ENCODE results near the gene CCDC127.
"Not testable (repeated sequence)": the region's sequence is repeated elsewhere in the genome, so short reads cannot be mapped to it uniquely, and the experiment has no call there.

CCDC127 gene

GRCh38 chr5:230711-231110 is 12.8 kb upstream of the CCDC127 start:
- Histone ChIP-seq H3K4me1 (ENCODE audit: control insufficient read depth, insufficient read depth, low read length) (no peaks in the 10 kb centered on the region), H3K9me3 (ENCODE audit: control insufficient read depth, low read length) (no peaks in the 10 kb centered on the region), H3K4me3 (ENCODE audit: low read length) (no peak overlapping the region), H3K27me3 (replicated peaks; ENCODE audit: control insufficient read depth, insufficient read depth, low read length) (no peaks in the 10 kb centered on the region), H3K9ac (ENCODE audit: low read length) (no peak overlapping the region), H3K36me3 (ENCODE audit: control insufficient read depth, insufficient read depth, low read length, severe bottlenecking) (peaks cover 92% of the 10 kb centered on the region)
- no peak for DNase-seq (ENCODE audit: low read depth)

- Histone ChIP-seq H3K27me3 (replicated peaks; ENCODE audit: control insufficient read depth, insufficient read depth, low read length) (no peaks in the 10 kb centered on the region), H3K36me3 (ENCODE audit: control insufficient read depth, insufficient read depth, low read length, severe bottlenecking) (peaks cover 94% of the 10 kb centered on the region), H3K4me3 (ENCODE audit: low read length) (no peak overlapping the region), H3K4me1 (ENCODE audit: control insufficient read depth, insufficient read depth, low read length) (no peaks in the 10 kb centered on the region), H3K9me3 (ENCODE audit: control insufficient read depth, low read length) (no peaks in the 10 kb centered on the region), H3K9ac (ENCODE audit: low read length) (no peak overlapping the region)
- no peak for DNase-seq (ENCODE audit: low read depth)
Measured at GRCh38 chr5:228886-229285, 10.9 kb upstream of the CCDC127 start.

- Histone ChIP-seq H3K36me3 (ENCODE audit: control insufficient read depth, insufficient read depth, low read length, severe bottlenecking) (peaks cover 82% of the 10 kb centered on the region), H3K4me1 (ENCODE audit: control insufficient read depth, insufficient read depth, low read length) (peaks cover 12% of the 10 kb centered on the region)
- not testable (repeated sequence) for DNase-seq (ENCODE audit: low read depth); H3K9ac ChIP-seq (ENCODE audit: low read length); H3K9me3 ChIP-seq (ENCODE audit: control insufficient read depth, low read length); H3K27me3 ChIP-seq (replicated peaks; ENCODE audit: control insufficient read depth, insufficient read depth, low read length); H3K4me3 ChIP-seq (ENCODE audit: low read length)
Measured at GRCh38 chr5:227375-227774, 9.4 kb upstream of the CCDC127 start.

GRCh38 chr5:225334-225733 is 7.4 kb upstream of the CCDC127 start:
- no peaks in the 10 kb centered on the region for H3K27me3 ChIP-seq (replicated peaks; ENCODE audit: control insufficient read depth, insufficient read depth, low read length)
- no peak overlapping the region for H3K9ac ChIP-seq (ENCODE audit: low read length)
- peaks cover 23% of the 10 kb centered on the region for H3K4me1 ChIP-seq (ENCODE audit: control insufficient read depth, insufficient read depth, low read length)
- H3K9me3 ChIP-seq (ENCODE audit: control insufficient read depth, low read length), result no peaks in the 10 kb centered on the region
- H3K4me3 ChIP-seq (ENCODE audit: low read length), result no peak overlapping the region
- peaks cover 64% of the 10 kb centered on the region for H3K36me3 ChIP-seq (ENCODE audit: control insufficient read depth, insufficient read depth, low read length, severe bottlenecking)
- no peak for DNase-seq (ENCODE audit: low read depth)

GRCh38 chr5:223791-224190 is 5.8 kb upstream of the CCDC127 start:
- no peaks in the 10 kb centered on the region for H3K9me3 ChIP-seq (ENCODE audit: control insufficient read depth, low read length)
- no peaks in the 10 kb centered on the region for H3K27me3 ChIP-seq (replicated peaks; ENCODE audit: control insufficient read depth, insufficient read depth, low read length)
- no peak for DNase-seq (ENCODE audit: low read depth)
- H3K9ac ChIP-seq (ENCODE audit: low read length), result no peak overlapping the region
- H3K36me3 ChIP-seq (ENCODE audit: control insufficient read depth, insufficient read depth, low read length, severe bottlenecking), result peaks cover 48% of the 10 kb centered on the region
- no peak overlapping the region for H3K4me3 ChIP-seq (ENCODE audit: low read length)
- peaks cover 25% of the 10 kb centered on the region for H3K4me1 ChIP-seq (ENCODE audit: control insufficient read depth, insufficient read depth, low read length)

GRCh38 chr5:222951-223715 is 5.2 kb upstream of the CCDC127 start:
- H3K36me3 ChIP-seq (ENCODE audit: control insufficient read depth, insufficient read depth, low read length, severe bottlenecking), result peaks cover 42% of the 10 kb centered on the region
- not testable (repeated sequence) for H3K4me3 ChIP-seq (ENCODE audit: low read length); H3K9ac ChIP-seq (ENCODE audit: low read length); H3K27me3 ChIP-seq (replicated peaks; ENCODE audit: control insufficient read depth, insufficient read depth, low read length); H3K9me3 ChIP-seq (ENCODE audit: control insufficient read depth, low read length)
- DNase-seq (ENCODE audit: low read depth), result peak; percentile 5
- H3K4me1 ChIP-seq (ENCODE audit: control insufficient read depth, insufficient read depth, low read length), result peaks cover 25% of the 10 kb centered on the region

GRCh38 chr5:219991-220390 is 2.0 kb upstream of the CCDC127 start:
- H3K36me3 ChIP-seq (ENCODE audit: control insufficient read depth, insufficient read depth, low read length, severe bottlenecking), result peaks cover 13% of the 10 kb centered on the region
- H3K4me3 ChIP-seq (ENCODE audit: low read length), result peak overlapping the region; percentile 85
- peak overlapping the region; percentile 97 for H3K9ac ChIP-seq (ENCODE audit: low read length)
- peaks cover 26% of the 10 kb centered on the region for H3K4me1 ChIP-seq (ENCODE audit: control insufficient read depth, insufficient read depth, low read length)
- no peaks in the 10 kb centered on the region for H3K9me3 ChIP-seq (ENCODE audit: control insufficient read depth, low read length)
- no peaks in the 10 kb centered on the region for H3K27me3 ChIP-seq (replicated peaks; ENCODE audit: control insufficient read depth, insufficient read depth, low read length)
- DNase-seq (ENCODE audit: low read depth), result peak; percentile 11

GRCh38 chr5:219460-219863 is 1.5 kb upstream of the CCDC127 start:
- peak overlapping the region; percentile 97 for H3K9ac ChIP-seq (ENCODE audit: low read length)
- peak overlapping the region; percentile 85 for H3K4me3 ChIP-seq (ENCODE audit: low read length)
- no peaks in the 10 kb centered on the region for H3K9me3 ChIP-seq (ENCODE audit: control insufficient read depth, low read length)
- H3K27me3 ChIP-seq (replicated peaks; ENCODE audit: control insufficient read depth, insufficient read depth, low read length), result no peaks in the 10 kb centered on the region
- peaks cover 28% of the 10 kb centered on the region for H3K4me1 ChIP-seq (ENCODE audit: control insufficient read depth, insufficient read depth, low read length)
- peak; percentile 60 for DNase-seq (ENCODE audit: low read depth)
- H3K36me3 ChIP-seq (ENCODE audit: control insufficient read depth, insufficient read depth, low read length, severe bottlenecking), result peaks cover 8% of the 10 kb centered on the region

- Histone ChIP-seq H3K9ac (ENCODE audit: low read length) (peak overlapping the region; percentile 97), H3K4me1 (ENCODE audit: control insufficient read depth, insufficient read depth, low read length) (peaks cover 26% of the 10 kb centered on the region), H3K36me3 (ENCODE audit: control insufficient read depth, insufficient read depth, low read length, severe bottlenecking) (peaks cover 7% of the 10 kb centered on the region), H3K4me3 (ENCODE audit: low read length) (peak overlapping the region; percentile 85), H3K27me3 (replicated peaks; ENCODE audit: control insufficient read depth, insufficient read depth, low read length) (no peaks in the 10 kb centered on the region), H3K9me3 (ENCODE audit: control insufficient read depth, low read length) (no peaks in the 10 kb centered on the region)
- peak; percentile 67 for DNase-seq (ENCODE audit: low read depth)
Measured at GRCh38 chr5:218457-219291, 721 bp upstream of the CCDC127 start.

GRCh38 chr5:216076-216475 is 1.9 kb downstream of the CCDC127 start:
- not testable (repeated sequence) for H3K27me3 ChIP-seq (replicated peaks; ENCODE audit: control insufficient read depth, insufficient read depth, low read length); H3K9ac ChIP-seq (ENCODE audit: low read length); H3K4me1 ChIP-seq (ENCODE audit: control insufficient read depth, insufficient read depth, low read length); DNase-seq (ENCODE audit: low read depth); H3K9me3 ChIP-seq (ENCODE audit: control insufficient read depth, low read length); H3K36me3 ChIP-seq (ENCODE audit: control insufficient read depth, insufficient read depth, low read length, severe bottlenecking); H3K4me3 ChIP-seq (ENCODE audit: low read length)

- peak; percentile 6 for DNase-seq (ENCODE audit: low read depth)
- H3K9me3 ChIP-seq (ENCODE audit: control insufficient read depth, low read length); H3K4me1 ChIP-seq (ENCODE audit: control insufficient read depth, insufficient read depth, low read length); H3K36me3 ChIP-seq (ENCODE audit: control insufficient read depth, insufficient read depth, low read length, severe bottlenecking); H3K27me3 ChIP-seq (replicated peaks; ENCODE audit: control insufficient read depth, insufficient read depth, low read length): not testable (repeated sequence)
- peak overlapping the region; percentile 42 for H3K9ac ChIP-seq (ENCODE audit: low read length)
- H3K4me3 ChIP-seq (ENCODE audit: low read length), result peak overlapping the region; percentile 50
Measured at GRCh38 chr5:215256-215655, 2.7 kb downstream of the CCDC127 start.
